GM19463 (cell line): Measurements from ENCODE around the gene MSANTD1.

Source experiments
- ATAC-seq: cut with Tn5 transposase; IDR thresholded peaks from one replicate; pipeline ENCODE4 v1.9.1; 2021; ENCODE audit warnings: mild to moderate bottlenecking, moderate library complexity; ENCODE audit not compliant: unreplicated experiment

MSANTD1 gene

DNA sequence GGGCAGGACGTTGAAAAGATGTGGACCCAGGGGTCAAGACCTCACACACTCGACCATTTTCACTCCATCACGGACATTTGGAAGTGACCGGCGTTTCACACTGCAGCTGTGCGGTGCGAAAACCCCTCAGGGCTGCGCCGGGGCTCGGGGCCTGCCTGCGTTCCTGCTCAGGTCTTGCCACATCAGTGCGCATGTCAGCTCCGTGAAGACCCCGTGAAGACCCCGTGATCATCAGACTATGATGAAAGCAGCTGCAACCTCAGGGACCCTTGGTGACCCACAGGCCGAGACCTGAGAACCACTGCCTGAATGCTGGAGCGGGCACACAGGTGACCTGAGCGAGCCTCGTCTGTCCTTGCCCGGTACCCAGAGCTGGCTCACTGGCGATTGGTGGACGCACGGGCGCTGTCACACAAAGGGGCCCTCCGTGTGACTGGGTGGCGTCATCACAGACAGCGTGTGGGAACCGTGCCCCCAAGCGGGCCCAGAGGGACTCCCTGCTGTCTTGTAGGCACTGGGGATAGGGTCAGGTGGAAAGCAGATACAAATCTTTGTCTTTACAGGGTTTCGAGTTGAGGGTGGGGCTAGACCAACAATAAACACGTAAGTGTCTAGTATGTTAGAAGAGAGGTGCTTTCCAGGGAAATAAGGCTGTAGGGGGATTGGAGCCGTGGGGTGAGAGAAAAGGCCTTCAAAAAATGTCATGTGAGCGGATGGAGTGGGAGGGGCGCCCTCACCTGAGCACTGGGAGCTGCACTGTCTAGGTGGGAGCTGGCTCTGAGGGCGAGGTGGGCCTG lies 12.7 kb downstream of the MSANTD1 start:
- no peak for ATAC-seq

DNA sequence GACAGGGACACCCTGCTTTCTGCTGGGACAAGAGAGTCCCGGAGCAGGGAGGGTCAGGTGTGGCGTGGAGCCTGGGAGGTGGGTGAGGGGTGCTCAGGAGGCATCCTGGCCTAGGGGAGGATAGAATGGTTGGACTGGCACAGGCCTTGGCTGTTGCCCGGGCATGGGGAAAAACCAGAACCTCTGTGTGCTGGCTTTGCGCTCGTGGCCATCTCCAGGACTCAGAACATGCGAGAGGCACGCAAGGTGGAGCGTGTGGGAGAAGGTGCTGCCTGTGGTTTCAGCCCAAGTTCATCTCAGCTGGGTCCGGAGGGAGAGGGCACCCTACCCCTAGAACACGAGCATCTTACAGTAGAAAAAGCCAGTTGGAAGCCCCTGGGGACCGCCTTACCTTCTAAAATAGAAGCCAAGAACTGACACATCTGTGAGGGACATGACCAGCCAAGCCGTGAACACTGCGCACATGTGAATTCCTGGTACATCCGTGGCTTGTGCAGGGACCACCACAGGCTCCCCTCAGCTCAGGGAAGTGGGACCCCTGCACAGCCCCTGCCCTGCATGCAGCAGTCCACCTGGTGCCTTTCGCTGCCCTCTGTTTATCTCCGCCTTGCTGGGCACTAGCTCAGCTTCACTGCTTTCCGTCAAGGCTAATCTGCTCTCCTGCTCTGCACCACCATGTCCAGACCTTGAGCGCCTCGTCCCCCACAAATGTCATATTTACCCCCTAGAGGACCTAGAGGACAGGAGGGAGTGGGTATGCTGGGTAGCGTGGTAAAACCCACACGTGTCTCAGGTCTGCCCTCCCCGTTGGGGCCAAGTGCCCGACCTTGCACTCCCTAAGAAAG lies 13.5 kb downstream of the MSANTD1 start:
- ATAC-seq, result no peak

DNA sequence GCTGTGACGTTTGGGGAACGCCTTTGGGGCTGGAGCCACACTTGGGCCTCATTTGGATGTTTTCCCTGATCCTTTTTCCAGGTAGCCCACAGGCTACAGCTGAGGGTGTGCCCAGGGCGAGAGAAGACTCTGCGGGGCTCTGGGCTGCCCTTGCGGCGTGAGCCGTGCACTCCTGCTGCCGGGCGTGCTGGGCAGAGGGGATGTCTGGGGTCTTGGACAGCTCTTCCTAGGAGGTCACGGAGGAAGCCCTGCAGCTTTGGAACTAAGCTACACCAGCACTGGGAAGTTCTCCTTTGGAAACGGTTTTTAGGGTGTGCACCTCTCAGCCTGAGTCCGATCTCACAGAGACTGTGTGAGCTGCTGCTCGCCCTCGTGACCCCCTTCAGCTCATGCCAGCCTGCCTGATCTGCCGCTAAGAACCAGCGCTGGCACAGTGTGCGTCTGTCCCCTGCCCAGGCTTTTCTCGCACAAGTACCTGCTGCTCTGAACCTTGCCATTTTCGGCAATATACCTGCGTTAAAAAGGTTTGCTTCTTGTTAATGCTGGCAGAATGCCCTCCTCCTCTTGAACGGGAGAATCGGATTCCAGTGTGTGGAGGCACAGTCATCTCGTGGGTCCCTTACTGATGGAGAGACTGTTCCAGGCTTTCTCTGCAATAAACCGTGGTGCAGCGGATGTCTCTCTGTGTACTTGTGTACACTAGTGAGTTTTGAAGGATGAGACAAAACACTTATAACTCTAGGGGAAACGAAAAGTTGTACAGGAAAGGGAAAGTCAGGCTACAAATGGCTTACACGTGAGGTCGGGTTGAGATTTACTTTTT lies 14.3 kb downstream of the MSANTD1 start:
- ATAC-seq, result no peak

- no peak for ATAC-seq
These were observed 14.9 kb downstream of the MSANTD1 start for GRCh38 chr4:3263876-3264193.

DNA sequence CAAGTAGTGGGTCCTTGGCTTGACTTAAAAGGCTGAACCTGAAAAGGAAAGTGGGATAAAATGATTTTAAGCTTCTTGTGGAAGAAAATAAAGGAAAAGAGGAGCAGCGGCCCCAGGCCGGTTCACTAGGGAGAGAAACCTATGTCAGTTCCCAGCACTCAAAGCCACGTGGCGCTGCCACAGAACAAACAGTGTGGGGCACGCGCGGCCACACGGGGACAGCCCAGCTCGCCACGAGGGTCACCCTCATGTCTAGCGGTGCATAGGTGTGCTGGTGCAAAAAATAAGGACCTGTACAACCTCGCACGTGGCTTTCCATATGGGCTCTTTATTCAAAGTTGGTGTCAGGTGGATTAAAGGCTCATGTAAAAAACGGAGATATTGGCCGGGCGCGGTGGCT lies 17.1 kb downstream of the MSANTD1 start:
- no peak for ATAC-seq

GRCh38 chr4:3267576-3268394 lies 18.8 kb downstream of the MSANTD1 start:
- ATAC-seq, result no peak

DNA sequence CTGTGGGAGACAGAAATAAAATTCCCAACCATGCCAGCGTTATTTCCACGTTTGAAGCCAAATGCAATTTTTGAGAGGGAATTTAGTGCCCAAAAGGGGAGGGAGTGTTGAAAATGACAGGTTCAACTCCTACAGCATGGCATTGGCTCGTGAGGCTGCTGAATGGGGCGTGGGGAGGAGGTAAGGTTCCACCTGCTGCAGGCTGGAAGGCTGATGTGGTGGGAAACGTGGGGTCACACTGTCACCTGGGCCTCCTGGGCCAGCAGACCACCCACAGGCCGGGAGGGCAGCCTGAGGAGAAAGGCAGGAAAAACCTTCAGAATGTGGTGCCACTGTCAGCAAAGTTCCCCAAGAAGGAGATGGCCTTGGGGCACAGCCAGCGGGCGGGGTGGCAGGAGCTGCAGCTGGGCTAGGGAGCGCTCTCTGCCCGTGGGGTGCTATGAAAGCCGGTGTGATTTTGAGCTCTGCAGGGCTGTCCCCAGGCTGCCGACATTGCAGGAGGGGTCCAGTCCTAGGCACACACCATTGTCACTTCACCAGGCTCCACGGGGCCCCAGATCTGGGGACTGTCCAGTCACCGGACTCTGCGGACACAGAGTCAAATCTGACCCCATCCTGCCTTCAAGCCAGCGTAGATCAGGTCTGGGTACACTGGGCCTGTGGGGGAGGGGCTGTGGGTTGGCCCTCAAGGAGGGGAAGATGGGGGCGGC lies 19.6 kb downstream of the MSANTD1 start:
- no peak for ATAC-seq

DNA sequence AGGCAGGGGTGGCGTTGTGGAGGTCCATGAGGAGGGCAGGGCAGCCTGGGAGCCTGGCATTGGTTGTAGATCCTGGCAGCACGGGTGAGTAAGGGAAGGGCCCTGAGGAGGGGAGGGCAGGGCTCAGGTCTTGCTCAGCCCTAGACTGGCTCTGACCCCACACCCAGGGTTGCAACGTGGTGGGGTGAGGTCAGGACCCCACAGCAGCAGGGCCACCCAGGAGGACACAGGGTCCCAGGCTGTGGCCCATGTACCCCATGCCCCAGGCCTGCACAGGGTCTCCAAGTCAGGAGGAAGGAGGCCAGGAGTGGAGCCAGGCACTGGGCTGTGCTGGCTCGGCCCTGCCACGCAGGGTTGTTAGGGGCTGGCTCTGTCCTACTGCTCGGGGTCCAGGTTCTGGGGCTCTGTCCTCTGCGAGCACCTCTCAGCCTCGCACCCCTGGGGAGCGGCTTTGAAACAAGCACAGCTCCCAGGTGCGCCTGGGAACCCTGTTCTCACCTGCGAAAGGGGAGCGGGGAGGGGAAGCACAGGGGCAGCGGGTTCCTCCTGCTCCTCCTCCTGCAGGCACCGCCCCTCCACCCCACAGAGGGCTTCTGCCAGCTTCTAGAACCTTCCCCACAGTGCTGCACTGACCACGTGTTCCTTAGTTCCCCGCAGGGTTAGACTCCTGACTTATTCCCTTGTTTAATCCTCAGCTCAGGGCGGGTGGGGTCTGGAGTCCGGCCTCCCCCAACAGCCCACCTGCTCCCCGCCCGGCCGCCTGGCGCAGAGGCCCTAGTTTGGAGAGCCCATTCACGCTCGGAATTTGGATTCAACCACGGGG lies 20.4 kb downstream of the MSANTD1 start:
- no peak for ATAC-seq

DNA sequence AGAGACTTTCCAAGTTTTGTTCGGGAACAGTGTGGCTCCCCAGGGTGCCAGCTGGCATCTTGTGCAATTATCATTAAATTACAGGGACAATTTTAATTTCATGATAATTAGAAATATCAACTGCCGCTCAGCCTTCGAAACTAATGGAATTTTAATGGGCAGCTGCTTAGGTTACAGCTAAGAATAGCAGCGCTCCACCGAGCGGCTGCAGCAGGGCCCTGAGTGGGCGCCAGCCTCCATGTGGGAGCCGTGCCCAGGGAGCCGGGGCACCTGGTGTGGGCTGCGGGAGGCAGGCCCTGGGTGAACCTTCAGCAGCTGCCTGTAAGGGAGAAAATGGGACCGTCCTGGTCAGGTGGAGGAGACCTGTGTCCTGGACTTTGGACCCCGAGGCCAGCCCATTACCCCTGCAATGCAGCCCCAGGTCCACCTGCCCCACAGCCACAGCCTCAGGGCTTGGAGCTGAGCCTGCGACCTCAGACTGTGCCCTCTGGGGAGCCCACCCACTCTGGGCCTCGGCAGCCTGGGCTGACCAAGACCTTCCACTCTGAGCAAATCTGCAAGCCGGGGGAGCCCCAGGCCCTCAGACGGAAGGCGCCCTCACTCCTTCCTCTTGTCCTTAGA lies 21.1 kb downstream of the MSANTD1 start:
- no peak for ATAC-seq

DNA sequence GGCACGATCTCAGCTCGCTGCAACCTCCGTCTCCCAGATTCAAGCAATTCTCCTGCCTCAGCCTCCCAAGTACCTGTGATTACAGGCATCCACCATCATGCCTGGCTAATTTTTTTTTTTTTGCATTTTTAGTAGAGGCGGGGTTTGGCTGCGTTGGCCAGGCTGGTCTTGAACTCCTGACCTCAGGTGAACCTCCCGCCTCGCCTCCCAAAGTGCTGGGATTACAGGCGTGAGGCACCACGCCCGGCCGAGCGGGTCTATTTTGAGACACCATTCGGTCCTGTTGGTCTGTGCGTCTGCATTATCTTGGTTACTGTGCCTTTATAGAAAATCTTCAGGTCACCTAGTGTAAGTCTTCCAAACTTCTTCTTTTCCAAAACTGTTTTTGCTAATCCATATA lies 22.2 kb downstream of the MSANTD1 start:
- ATAC-seq, result no peak

- no peak for ATAC-seq
These were observed 28.0 kb downstream of the MSANTD1 start for GRCh38 chr4:3276986-3277385.

- ATAC-seq, result no peak
These were observed 31.5 kb downstream of the MSANTD1 start for GRCh38 chr4:3280466-3280865.

GRCh38 chr4:3283483-3283882 lies 34.5 kb downstream of the MSANTD1 start:
- ATAC-seq, result no peak

- no peak for ATAC-seq
These were observed 35.0 kb downstream of the MSANTD1 start for GRCh38 chr4:3283916-3284315.

DNA sequence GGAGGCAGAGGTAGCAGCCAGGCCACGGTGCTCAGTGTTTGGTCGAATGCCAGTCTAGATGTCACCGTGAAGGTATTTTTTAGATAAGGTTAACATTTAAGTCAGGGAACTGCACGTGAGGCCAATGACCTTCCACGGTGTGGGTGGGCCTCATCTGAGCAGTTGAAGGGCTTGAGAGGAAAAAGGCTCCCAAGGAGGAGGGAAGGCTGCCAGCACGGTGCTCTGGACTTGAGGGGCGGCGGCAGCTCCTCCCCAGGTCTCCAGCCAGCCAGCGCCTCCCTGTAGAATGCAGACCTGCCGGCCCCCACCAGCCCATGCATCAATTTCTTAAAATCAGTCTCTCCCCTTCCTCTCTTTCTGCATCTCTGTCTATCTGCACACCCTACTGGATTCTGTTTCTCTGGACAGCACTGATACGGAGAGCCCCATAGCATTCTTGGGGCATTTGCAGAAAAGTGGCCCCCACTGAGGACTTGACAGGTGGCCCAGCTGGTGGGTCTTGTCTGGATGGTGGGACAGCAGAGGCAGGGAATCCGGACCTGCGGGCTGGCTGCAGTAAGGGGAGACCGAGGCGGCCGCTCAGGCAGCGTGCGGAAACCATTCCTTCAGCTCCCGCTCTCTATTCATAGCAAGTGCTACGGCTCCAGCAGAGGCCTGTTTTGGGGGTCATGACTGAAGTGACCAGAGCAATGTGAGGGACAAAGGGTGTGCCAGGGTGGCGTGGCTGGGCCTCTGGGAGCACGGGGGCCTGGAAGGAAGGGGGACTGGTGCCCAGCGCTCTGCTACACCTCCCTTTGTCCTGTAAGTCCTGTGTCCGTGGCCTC lies 36.0 kb downstream of the MSANTD1 start:
- ATAC-seq, result no peak

- ATAC-seq, result peak; percentile 96
These were observed 36.8 kb downstream of the MSANTD1 start for GRCh38 chr4:3285558-3286334.
